ENCODE measurements around the gene UBE2D3. TPM values are rescaled to one million over a fixed set of nuclear protein-coding genes. Genes with fewer than 3 reads are reported as not detected.

Gene UBE2D3
- total and polyA plus RNA-seq, 2 experiments from 2014 or later, result 277 to 418 TPM

DNA sequence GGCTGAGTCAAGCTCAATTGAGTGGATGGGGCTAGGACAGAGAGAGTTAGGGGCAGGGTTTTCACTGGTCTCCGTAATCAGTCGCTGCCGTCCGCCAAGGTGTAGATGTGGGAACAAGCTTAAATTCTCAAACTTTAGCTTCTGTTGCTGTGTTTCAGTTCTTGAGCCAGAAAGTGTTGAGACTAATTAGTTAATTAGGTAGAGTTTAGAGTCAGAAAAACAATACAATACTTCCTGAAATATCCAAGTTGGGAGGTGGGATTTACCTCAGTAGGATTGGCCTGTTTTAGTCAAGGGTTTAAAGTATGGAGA, 1.1 kb upstream of the UBE2D3 start:
- no peaks in the 10 kb centered on the region for H3K9me2 ChIP-seq (replicated peaks; ENCODE audit: insufficient read depth)
- peaks cover 13% of the 10 kb centered on the region for H3K4me1 ChIP-seq (ENCODE audit: insufficient read depth)
- H3K79me2 ChIP-seq, result peaks cover 60% of the 10 kb centered on the region
- peak overlapping the region; percentile 33 for H3K4me3 ChIP-seq
- no peaks in the 10 kb centered on the region for H3K36me3 ChIP-seq (replicated peaks; ENCODE audit: insufficient read depth, low read depth)
- H2AFZ ChIP-seq, result peak overlapping the region; percentile 32
- no peaks in the 10 kb centered on the region for H3K27me3 ChIP-seq
- TF ChIP-seq, protein P1, sequence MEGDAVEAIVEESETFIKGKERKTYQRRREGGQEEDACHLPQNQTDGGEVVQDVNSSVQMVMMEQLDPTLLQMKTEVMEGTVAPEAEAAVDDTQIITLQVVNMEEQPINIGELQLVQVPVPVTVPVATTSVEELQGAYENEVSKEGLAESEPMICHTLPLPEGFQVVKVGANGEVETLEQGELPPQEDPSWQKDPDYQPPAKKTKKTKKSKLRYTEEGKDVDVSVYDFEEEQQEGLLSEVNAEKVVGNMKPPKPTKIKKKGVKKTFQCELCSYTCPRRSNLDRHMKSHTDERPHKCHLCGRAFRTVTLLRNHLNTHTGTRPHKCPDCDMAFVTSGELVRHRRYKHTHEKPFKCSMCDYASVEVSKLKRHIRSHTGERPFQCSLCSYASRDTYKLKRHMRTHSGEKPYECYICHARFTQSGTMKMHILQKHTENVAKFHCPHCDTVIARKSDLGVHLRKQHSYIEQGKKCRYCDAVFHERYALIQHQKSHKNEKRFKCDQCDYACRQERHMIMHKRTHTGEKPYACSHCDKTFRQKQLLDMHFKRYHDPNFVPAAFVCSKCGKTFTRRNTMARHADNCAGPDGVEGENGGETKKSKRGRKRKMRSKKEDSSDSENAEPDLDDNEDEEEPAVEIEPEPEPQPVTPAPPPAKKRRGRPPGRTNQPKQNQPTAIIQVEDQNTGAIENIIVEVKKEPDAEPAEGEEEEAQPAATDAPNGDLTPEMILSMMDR (IDR thresholded peaks at IDR 0.05; ENCODE audit: poor library complexity), result no peak
- TF ChIP-seq EZH2phosphoT487 (IDR thresholded peaks at IDR 0.05; ENCODE audit: low read depth, severe bottlenecking, unreplicated experiment), result no peak
- TF ChIP-seq EZH2 (IDR thresholded peaks at IDR 0.05; ENCODE audit: borderline replicate concordance), result no peak
- no peak for DNase-seq (ENCODE audit: low spot score)
- H4K20me1 ChIP-seq (ENCODE audit: insufficient read depth, poor library complexity, severe bottlenecking), result peaks cover 30% of the 10 kb centered on the region
- 2% methylated on average over 4 of the region's 4 CpGs for WGBS (ENCODE audit: low lambda C conversion rate, missing lambda C conversion rate)
- H3K4me2 ChIP-seq, result peak overlapping the region; percentile 75
- H3K9me3 ChIP-seq (ENCODE audit: low read depth), result no peaks in the 10 kb centered on the region
- H3K27ac ChIP-seq, result peak overlapping the region; percentile 95

DNA sequence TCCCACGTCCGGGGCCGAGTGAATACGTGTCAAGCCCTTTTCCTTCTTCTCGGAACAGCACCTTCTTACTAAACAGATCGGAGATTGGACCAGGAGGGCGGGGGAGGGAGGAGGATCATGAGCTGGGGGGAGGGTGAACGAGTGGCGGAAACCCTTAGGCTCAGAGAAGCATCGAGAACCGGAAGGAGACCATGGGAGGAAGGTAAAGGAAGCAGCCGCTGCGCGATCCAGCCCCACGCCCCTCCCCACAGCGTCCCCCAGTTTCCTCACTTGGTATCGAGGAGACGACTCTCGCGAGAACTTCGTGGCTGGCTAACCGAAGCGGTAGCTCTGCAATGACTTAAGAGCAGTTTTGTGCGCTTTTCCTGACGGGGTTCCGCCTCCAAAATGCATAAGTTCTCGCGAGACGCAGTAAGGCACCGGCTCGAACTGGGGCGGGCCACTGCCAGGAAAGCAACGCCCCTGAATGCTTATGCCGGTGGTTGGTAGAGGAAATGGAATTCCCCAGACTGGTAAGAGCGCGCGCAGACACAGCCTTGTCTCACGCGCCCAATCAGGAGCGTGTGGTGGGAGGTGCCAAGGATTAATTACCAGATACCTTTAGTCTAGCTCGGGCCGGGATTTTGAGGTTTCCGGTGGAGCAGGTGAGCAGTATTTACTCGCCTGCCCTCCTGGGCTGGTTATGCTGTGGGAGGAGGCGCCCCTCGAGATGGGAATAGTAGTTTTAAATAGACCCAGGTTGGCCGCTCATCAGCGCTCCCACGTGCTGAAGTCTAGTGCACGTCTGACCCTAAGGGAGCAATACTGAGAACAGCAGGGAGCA, 534 bp upstream of the UBE2D3 start:
- H3K9me2 ChIP-seq (replicated peaks; ENCODE audit: insufficient read depth), result no peaks in the 10 kb centered on the region
- H3K4me3 ChIP-seq, result peak overlapping the region; percentile 74
- TF ChIP-seq EZH2 (IDR thresholded peaks at IDR 0.05; ENCODE audit: borderline replicate concordance), result no peak
- TF ChIP-seq, protein P1 (IDR thresholded peaks at IDR 0.05; ENCODE audit: poor library complexity), result no peak
- TF ChIP-seq EZH2phosphoT487 (IDR thresholded peaks at IDR 0.05; ENCODE audit: low read depth, severe bottlenecking, unreplicated experiment), result no peak
- no peaks in the 10 kb centered on the region for H3K36me3 ChIP-seq (replicated peaks; ENCODE audit: insufficient read depth, low read depth)
- peak overlapping the region; percentile 100 for H3K27ac ChIP-seq
- H3K4me1 ChIP-seq (ENCODE audit: insufficient read depth), result peaks cover 13% of the 10 kb centered on the region
- no peaks in the 10 kb centered on the region for H3K27me3 ChIP-seq
- peaks cover 36% of the 10 kb centered on the region for H4K20me1 ChIP-seq (ENCODE audit: insufficient read depth, poor library complexity, severe bottlenecking)
- 2% methylated on average over 41 of the region's 50 CpGs for WGBS (ENCODE audit: low lambda C conversion rate, missing lambda C conversion rate)
- H2AFZ ChIP-seq, result peak overlapping the region; percentile 32
- peak overlapping the region; percentile 75 for H3K4me2 ChIP-seq
- H3K79me2 ChIP-seq, result peaks cover 66% of the 10 kb centered on the region
- no peaks in the 10 kb centered on the region for H3K9me3 ChIP-seq (ENCODE audit: low read depth)
- DNase-seq (ENCODE audit: low spot score), result peak; percentile 100

DNA sequence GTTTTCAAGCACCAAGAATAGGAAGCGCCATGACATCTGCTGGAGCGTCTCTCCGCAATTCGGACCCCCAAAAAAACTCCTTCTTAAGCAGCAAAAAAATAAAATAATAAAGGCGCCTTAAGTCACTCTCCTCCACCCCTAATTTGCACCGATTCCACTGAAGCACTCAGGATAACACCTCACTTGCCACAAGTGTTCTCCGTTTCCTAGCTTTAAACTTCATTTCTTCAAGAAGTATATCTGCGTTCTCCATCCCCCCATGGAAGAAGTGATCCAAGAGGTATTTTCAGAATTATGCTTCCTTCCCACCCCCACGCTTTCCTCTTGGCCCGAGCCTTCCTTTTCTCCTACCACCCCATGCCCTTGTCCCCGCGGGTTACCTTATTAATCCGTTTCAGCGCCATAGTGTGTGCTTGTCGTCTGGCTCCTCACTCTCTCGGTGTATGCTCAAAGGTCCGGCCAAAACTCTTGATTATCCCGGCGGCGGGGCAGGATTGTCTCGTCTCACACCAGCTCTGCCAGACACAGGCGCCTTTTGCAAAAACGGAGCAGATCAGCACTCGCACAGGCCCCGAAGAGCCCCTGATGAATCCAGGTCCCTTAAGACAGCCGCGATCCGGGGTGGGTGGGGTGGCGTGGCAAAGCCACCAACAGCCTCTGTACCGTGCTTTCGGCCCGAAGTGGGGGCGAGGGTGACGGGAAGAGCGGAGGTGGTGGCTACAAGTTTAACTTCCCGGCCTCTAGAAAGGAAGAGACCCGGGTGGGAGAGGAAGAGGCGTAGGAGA, 1.1 kb downstream of the UBE2D3 start:
- DNase-seq (ENCODE audit: low spot score), result no peak
- Histone ChIP-seq H3K9me3 (ENCODE audit: low read depth) (no peaks in the 10 kb centered on the region), H3K79me2 (peaks cover 73% of the 10 kb centered on the region), H3K27ac (peak overlapping the region; percentile 100), H3K27me3 (no peaks in the 10 kb centered on the region), H4K20me1 (ENCODE audit: insufficient read depth, poor library complexity, severe bottlenecking) (peaks cover 52% of the 10 kb centered on the region), H3K36me3 (replicated peaks; ENCODE audit: insufficient read depth, low read depth) (no peaks in the 10 kb centered on the region), H3K9me2 (replicated peaks; ENCODE audit: insufficient read depth) (no peaks in the 10 kb centered on the region), H3K4me3 (peak overlapping the region; percentile 74), H3K4me2 (peak overlapping the region; percentile 83), H3K4me1 (ENCODE audit: insufficient read depth) (peaks cover 21% of the 10 kb centered on the region), H2AFZ (no peak overlapping the region)
- no peak for TF ChIP-seq EZH2phosphoT487 (IDR thresholded peaks at IDR 0.05; ENCODE audit: low read depth, severe bottlenecking, unreplicated experiment)
- TF ChIP-seq, protein P1 (IDR thresholded peaks at IDR 0.05; ENCODE audit: poor library complexity), result no peak
- TF ChIP-seq EZH2 (IDR thresholded peaks at IDR 0.05; ENCODE audit: borderline replicate concordance), result no peak
- WGBS (ENCODE audit: low lambda C conversion rate, missing lambda C conversion rate), result 1% methylated on average over 38 of the region's 38 CpGs

Measured in hepatocyte (in vitro differentiated cells).